Superior temporal gyrus (tissue), 1 donor: Measurements from ENCODE around the gene LTBP1.

ENCODE experiments used
- DNase-seq: peaks from one replicate; pipeline ENCODE4 v3.0.0-alpha.2; 2016; ENCODE audit errors: extremely low spot score

The LTBP1 gene

GRCh38 chr2:32931519-32931918 lies 15.2 kb upstream of the LTBP1 start:
- no peak for DNase-seq

DNA sequence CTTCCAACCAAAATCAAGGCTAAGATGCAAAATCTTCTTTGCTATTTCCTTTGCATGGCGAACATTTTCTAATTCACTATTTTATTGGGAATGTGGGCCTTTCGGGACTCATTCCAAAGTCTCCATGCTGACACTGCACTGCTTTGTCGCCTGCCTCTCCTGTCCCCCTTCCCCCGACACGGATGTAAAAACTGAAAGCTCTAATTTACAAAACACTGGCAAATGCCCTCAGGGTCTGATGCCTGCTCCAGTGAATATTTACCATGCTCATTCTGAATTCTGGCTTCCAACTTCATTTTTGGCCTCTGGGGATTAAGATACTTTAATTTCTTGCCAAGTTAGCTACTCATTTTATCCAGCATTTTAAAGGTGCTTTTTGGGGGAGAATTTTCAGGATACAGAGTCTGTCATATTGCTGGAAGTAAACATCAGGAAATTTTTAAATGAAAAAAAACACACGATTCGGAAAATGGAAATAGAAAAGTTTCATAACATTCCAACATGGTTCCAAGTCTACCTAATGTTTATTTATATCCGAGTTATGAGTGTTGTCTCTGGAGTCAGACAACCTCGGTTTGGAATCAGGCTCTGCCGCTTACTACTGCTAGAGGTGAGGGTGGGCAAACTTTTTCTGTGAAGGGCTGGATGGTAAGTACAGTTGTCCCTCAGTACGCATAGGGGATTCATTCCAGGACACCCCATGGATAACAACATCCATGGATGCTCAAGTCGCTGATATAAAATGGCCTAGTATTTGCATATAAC lies 14.6 kb upstream of the LTBP1 start:
- DNase-seq: no peak

DNA sequence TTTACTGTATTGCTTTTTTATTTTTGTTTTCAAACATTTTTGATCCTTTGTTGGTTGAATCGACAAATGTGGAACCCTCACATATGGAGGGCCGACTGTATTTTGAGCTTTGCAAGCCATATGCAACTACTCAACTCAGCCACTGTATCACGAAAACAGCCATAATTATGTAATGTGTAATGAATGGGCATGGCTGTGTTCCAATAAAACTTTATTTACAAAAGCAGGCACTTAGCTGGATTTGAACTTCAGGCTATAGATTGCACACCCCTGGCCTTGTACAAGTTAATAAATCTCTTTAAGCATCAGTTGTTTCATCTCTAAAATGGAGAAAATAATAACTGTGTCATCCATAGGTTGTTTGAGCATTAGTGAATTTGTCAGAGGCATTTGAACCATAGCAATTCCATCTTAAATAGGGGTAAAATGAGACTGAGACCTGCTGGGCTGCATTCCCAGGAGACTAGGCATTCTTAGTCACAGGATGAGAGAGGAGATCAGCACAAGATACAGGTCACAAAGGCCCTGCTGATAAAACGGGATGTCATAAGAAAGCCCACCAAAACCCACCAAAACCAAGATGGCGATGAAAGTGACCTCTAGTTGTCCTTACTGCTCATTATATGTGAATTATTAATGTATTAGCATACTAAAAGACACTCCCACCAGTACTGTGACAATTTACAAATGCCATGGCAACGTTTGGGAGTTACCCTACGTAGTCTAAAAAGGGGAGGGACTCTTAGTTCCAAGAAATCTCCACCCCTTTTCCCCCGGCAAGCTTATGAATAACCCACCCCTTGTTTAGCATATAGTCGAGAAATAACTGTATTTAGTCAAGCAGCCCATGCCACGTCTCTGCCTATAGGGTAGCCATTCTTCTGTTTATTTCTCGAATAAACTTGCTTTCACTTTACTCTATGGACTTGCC lies 13.7 kb upstream of the LTBP1 start:
- no peak for DNase-seq

GRCh38 chr2:32933756-32934095 lies 13.0 kb upstream of the LTBP1 start:
- no peak for DNase-seq

- no peak for DNase-seq
These were observed 8.9 kb upstream of the LTBP1 start for GRCh38 chr2:32937602-32938448.

GRCh38 chr2:32938934-32939333 lies 7.8 kb upstream of the LTBP1 start:
- no peak for DNase-seq

GRCh38 chr2:32940316-32940997 lies 6.3 kb upstream of the LTBP1 start:
- no peak for DNase-seq

DNA sequence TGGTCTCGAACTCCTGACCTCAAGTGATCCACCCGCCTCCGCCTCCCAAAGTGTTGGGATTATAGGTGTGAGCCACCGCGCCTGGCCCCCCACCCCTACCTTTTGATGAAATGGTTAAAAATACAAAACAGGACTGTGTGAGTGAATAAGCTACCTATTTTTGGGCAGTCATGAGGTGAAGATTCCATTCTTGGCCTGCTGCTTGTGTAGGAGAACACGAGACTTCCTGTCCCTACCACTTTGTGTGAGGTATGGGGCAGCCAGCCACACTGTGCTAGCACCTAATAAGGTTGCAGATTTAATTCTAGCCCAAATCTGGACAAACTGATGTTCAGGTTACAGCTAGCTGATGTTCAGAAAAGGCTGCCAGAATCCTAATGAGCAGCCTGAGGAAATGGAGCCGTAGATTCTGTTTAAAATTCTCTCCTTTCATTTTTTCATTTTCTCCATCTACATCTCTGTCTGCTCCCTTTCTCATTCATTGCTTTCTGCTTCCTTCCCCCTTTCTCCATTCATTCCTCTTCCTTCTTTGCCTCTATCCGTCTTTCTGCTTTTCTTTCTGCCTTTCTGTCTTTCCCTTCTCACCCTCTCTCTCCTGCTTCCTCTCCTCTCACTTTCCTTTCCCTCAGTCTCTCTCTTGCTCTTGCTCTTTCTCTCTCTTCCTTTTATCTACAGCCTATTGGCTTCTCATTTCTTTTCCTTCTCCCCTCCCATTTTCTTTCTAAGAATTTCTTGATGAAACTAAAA lies 4.6 kb upstream of the LTBP1 start:
- DNase-seq: no peak

DNA sequence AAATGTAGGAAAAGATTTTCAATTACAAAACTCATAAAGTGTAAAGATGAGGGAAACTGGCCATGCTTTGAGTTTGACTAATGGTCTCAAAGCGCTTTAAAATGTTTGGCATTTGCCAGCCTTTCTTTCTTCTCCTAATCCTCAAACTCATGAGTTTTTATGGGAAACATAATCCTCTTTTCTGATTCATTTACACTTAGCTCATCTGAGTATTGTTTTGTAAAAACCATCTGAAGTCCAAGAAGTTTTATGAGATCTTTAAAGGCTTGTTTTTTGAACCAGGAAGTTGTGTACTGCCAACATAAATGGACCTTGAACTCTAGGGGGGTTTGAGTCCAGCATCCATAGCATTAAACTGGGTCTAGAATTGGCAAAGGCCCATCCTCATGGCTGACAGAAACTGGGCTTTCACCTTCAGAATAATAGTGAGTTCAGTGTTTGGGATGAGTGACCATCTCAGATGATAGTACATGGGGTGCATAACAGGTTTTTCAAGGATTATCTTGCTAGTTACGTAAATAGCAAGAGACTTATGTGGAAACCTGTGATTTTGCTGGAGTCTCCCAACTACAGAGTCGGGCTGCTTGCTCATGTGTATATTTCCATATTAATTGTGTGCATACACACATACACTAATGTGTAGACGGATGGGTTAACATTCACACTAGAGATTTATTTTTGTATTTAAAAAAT lies 3.8 kb upstream of the LTBP1 start:
- DNase-seq: no peak

GRCh38 chr2:32945286-32945685 lies 1.5 kb upstream of the LTBP1 start:
- DNase-seq: no peak

- DNase-seq: no peak
These were observed 327 bp downstream of the LTBP1 start for GRCh38 chr2:32947076-32947483.

DNA sequence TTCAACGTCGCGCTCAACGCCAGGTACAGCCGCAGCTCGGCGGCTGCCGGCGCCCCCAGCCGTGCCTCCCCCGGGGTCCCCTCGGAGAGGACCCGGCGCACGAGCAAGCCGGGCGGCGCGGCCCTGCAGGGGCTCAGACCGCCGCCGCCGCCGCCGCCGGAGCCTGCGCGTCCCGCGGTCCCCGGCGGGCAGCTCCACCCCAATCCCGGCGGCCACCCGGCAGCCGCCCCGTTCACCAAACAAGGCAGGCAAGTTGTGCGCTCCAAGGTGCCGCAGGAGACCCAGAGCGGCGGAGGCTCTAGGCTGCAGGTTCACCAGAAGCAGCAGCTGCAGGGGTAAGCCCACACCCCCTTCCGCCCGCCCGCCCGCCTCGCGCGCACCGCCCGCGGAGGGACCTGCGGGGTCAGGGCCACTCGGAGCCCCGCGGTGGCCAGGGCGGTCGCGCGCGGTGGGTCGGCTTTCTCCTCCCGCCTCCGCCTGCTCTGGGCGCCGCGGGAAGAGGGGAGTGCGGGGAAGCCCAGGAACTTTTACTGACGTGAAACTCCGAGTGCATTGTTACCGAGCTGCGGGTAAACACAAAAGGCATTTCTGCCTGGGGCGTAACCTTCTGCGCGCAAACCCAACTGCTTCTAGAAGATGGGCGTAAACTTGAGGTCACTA lies 861 bp downstream of the LTBP1 start:
- no peak for DNase-seq

DNA sequence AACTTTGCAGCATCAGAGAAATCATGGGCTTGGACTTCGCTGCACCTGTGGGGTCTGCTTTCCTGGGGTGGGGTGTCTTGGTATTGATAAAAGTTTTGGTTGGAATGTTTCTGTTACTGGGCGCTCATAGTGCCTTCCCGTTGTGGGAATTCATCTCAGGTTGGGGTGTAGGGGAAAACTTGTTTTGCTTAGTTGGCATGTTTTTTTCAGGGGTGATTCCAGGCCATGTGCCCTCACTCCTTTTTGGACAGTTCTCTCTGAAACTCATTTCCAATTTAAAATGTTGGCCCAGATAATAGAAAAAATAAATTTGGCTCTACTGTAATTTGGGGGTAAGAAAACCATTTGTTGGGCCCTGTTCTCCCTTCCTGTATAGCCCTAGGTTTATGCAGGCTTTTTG lies 1.5 kb downstream of the LTBP1 start:
- no peak for DNase-seq

DNA sequence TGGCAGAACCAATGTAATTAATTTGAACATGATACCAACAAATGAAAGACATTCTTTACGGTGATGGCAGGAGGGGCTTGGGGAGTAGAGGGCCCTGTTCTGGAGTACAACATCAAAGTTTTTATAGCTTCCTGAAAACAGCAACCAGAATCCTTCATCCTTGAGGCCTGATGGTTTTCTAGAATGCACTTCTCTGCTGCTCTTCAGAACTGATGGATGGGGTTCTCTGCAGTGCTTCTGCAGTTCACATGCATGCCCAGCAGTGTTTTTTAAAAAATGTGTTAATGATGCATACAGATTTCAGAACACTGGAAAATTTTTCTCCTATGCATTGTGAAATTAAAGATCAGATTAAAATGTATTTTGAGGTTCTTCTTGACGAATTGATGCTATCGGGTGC lies 2.5 kb downstream of the LTBP1 start:
- DNase-seq: no peak

DNA sequence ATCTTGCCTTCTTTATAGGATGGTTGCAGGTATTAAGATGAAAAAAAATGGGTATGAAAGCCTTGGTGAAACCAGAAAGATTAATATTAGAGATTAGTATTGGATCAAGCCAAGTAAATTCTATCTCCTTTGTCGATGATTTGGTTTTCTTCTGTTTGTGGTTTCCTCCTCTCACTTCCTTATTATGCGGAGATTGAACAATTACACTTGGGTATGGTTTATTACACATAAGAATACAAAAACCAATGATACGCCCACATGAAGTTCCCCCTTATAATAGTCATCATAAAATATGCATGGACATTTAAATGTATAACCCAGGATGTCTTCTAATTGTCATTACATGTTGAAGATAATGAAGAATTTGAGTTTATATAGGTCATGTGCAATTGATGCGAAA lies 4.9 kb downstream of the LTBP1 start:
- DNase-seq: no peak

GRCh38 chr2:32952761-32953476 lies 6.2 kb downstream of the LTBP1 start:
- no peak for DNase-seq

- no peak for DNase-seq
These were observed 7.5 kb downstream of the LTBP1 start for GRCh38 chr2:32954206-32954605.

- no peak for DNase-seq
These were observed 12.1 kb downstream of the LTBP1 start for GRCh38 chr2:32958821-32959220.

GRCh38 chr2:32960238-32960637 lies 13.5 kb downstream of the LTBP1 start:
- DNase-seq: no peak
